NCI-H69 (cell line): ENCODE data around the gene NOS1AP.
A peak's percentile ranks its signal among the peaks of the same experiment; 100 is the strongest.

Experiments
- DNase-seq: peaks from one replicate; lab custom pipeline; 2025; lab: John Stamatoyannopoulos, UW

NOS1AP gene

GRCh38 chr1:162300057-162300917 is 230.8 kb downstream of the NOS1AP start:
- peak; percentile 38 for DNase-seq

DNA sequence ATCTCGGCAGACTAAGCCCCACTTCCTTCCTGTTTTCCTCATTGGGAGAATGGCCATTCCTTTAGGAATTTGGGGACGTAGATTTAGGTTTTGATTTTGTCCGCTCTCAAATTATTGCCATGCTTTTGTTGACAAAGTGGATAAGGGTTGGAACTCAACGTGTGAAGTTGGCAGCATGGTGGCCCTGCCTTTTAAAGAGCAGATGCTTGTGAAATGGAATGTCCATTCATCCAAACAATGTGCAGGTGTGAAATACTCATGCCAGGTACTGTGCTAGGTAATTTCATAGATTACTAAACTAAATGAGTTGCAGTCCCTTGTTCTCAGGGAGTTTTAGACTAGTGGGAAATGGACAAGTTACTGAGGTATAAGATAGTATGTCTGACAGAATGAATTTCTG is 232.2 kb downstream of the NOS1AP start:
- no peak for DNase-seq

GRCh38 chr1:162302306-162303003 is 233.0 kb downstream of the NOS1AP start:
- DNase-seq, result no peak

DNA sequence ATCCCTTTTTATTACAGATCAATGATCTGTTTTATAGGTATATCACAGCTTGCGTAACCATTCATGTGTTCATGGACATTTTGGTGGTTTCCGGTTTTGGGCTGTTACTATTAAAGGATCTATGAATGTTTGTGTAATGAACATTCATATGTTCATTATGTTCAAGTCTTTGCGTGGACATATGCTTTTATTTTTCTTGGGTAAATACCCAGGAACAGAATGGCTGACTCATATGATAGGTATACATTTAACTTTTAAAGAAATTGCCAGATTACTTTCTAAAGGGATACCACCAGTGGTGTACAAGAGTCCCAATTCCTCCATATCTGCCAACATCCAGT is 233.5 kb downstream of the NOS1AP start:
- DNase-seq, result no peak

DNA sequence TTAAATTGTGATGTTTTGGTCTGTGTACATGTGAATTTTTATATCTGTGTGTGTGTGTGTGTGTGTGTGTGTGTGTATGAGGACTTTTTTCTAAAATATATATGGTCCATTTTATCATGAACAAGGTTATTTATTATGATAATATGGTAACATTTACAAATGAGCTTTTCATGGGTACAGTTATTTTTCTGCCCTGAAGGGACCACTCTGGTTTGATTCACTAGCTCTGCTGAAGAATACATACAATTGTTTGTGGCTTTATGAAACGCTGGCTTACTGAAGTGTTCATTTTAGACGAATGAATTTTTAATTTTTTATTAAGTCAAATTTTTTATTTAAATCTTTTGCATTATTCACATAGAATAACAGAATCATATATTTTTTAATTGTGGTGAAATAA is 235.2 kb downstream of the NOS1AP start:
- DNase-seq, result no peak

GRCh38 chr1:162305969-162306368 is 236.5 kb downstream of the NOS1AP start:
- DNase-seq, result no peak

DNA sequence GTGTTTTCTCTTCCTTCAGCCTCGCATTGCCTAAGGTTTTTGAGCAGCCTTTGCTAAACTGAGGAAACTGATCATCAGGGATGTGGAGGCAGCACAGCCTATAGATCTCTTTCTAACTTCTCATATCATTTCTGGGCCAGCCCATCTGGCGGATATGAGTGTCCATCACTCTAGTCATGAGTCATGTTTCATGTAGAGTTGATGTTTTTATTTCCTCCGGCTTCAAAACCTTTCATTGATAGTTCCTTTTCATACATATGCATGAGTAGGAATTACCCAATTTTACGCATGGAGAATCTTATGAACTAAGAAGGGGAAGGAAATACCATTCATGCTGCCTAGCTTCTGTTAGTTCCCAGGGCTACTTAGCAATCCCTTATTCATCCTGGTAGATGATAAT is 240.8 kb downstream of the NOS1AP start:
- no peak for DNase-seq

GRCh38 chr1:162314206-162314605 is 244.7 kb downstream of the NOS1AP start:
- DNase-seq, result peak; percentile 64

DNA sequence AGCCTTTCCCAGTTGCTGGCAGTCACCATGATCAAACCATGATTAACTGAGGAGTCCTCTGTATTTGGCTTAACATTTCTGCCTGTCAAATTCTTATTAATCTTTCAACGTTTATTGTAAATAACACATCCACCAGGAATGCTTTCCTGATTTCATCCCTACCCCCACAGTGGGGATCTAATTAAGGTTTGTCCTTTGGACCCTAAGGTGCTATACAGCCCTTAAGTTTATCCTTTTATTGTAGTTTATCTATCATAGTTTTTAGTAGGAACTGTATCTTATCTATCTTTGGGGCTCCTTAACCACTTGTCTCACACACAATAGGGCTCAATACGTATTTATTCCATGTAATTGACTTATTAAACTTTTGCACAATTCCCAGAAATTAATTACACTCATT is 246.2 kb downstream of the NOS1AP start:
- no peak for DNase-seq

DNA sequence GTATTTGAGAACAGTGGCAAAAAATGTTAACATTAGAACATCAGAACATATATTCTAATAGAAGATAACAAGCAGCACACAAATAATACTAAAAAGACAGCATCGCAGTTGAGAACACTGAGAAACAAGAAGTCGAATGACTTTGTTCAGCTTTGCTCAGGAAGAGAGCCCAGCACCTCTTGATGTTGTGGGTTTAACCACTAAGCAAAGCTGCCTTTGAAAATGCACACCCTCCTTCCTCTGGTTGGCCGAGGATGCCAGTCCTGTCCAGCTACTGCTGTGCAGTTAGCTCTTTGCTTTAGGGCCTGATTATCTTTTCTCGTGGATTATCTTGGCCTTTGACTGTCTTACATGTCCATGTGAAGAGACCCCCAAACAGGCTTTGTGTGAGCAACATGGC is 246.7 kb downstream of the NOS1AP start:
- DNase-seq, result no peak

GRCh38 chr1:162317621-162318020 is 248.1 kb downstream of the NOS1AP start:
- no peak for DNase-seq

DNA sequence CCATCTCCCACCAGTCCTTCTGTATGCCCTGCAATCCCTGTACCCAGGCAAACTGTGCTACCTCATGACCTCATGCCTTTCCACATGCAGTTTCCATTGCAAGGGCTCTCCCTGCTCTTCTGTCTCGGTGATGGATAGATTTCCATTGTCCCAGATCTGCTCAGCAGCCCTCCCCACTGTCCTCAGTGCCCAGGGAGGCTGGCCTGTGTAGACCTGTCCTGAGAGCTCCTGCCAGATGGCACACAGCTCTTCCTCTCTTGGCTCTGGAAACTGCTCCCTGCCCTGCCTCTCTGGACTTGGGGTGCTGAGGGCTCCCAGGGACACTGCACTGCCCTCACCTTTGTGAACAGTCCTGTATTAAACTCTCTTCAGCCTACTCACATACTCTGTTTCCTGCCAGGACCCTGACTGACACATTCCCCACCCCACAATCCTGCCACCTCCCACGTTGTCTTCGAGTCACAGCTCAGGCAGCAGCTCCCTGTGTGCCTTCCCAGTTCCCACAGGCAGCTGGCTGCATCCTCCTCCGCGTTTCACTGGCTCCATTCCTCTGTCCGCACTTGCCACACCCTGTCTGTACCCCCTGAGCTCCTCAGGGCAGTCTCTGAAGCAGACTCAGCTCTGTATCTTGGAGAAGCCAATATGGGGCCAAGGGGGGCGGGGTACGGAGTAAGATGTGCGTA is 250.1 kb downstream of the NOS1AP start:
- peak; percentile 18 for DNase-seq

DNA sequence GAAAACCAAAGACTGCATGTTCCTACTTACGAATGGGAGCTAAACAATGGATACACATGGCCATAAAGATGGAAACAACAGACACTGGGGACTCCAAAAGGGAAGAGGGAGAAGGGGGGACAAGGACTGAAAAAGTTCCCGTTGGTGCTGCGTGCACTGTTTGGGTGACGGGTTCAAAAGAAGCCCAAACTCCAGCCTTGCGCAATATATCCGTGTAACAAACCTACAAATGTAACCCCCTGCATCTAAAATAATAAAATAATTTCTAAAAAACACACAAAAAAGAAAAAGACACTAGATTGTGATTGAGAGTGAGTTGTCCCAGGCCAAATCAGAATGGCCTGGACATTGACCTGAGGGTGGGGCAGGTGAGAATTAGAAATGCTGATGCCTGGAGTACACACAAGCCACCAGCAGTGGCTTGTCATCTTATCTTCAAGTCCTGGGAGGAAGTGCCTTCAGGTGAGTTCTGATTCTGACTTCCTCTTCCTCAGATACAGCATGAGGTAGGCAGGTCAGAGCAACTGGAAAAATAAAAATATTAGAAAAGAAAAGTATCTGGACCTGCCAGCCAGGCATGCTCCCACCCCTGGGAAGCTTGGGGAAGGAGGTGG is 252.4 kb downstream of the NOS1AP start:
- no peak for DNase-seq

- no peak for DNase-seq
Measured at GRCh38 chr1:162323023-162323422, 253.5 kb downstream of the NOS1AP start.

DNA sequence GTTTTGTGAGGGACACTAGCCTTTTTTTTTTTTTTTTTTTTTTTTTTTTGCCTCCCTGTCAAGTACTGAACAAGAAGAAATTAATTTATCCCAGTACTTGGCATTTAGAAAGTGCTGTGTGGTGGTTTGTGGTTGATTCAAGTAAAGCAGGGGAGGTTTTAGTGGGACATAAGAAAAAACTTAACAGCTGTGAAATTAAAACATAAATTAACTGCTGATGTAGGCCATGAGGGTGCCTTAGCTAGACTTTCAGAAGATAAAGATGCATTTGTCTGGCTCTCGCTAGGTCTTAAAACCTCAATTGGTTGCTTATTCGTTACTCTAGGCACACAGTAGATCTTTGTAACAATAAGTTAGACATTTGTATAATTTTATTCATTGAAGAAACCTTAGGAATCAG is 254.9 kb downstream of the NOS1AP start:
- no peak for DNase-seq

GRCh38 chr1:162326559-162326958 is 257.1 kb downstream of the NOS1AP start:
- DNase-seq, result no peak

DNA sequence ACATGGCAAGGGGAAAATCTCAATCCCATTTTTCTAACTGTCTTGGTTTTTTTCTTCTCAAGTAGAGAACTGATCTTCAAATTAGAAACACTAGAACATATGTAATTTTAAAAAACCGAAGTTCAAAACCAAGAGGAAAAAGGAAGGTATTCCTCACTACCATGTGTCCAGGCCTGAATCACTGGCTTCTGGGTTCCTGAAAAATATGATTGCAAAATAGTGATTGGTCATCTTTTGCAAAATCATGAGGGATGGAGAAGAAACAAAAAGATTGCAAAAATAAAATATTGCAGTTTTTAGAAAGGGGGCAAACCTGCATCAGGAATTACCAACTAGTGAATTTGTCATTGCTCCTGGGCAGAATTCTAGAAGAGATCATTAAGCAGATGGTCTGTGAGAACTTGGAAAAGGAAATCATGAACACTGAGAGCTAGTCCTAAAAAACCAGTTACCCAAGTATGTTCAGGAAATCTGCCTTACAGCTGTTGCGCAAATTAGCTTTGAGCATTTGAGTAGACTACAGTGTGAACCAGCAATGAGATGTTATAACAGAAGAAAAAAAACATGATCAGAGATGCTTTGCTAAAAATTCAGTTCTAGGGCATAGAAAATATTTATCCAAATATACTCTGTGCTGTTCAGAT is 257.8 kb downstream of the NOS1AP start:
- DNase-seq, result no peak

DNA sequence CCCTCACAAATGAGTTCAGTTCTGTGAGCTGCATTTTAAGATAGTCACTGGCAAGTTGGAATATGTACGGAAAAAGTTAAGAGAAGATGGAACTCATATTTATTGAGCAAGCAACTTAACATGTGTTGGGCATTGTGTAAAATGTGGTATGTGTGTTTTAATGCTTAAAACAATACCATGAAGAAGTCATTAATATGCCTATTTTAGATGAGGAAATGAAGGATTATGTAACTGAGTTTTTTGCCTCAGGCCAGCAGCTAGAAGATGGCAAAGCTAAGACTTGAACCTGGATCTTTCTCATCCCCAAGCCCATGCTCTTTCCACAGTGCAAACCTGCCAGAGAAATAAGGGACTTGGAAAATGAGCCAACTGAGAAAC is 258.3 kb downstream of the NOS1AP start:
- DNase-seq, result no peak

- DNase-seq, result peak; percentile 87
Measured at GRCh38 chr1:162328512-162328911, 259.0 kb downstream of the NOS1AP start.

DNA sequence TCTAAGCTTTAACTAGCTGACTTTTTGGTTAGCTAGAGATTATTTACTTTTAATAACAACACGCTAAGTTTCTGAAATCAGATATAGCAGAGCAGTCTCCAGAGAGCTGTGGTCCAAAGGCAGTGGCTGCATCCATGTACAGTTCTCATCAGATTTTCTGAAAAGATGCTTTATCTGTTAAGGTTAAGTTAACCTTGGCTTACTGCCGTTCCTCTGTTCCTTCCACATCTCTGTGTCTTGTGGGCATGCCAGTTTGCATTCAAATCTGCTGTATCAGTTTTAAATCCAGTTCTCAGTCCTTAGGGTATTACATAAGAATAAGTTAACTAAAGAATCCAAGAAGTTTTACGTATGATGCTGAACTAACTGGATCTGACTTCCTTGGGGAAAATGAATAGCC is 260.3 kb downstream of the NOS1AP start:
- no peak for DNase-seq

GRCh38 chr1:162333991-162334390 is 264.5 kb downstream of the NOS1AP start:
- DNase-seq, result no peak

GRCh38 chr1:162335126-162335525 is 265.6 kb downstream of the NOS1AP start:
- DNase-seq, result no peak
